ENCODE results near the gene MRRF.

MRRF gene

GRCh38 chr9:122221183-122221811 lies 43.4 kb upstream of the MRRF start:
- Histone ChIP-seq H3K4me1 (peaks cover 0 to 49% (median 21%) of the 10 kb centered on the region in 4 donors), H3K27me3 (peaks cover 0 to 96% of the 10 kb centered on the region in 2 donors)
- intact Hi-C loops (cut with DNase I; ENCODE audit: low total_unique reads), result no loop called here

GRCh38 chr9:122222791-122223190 lies 41.9 kb upstream of the MRRF start:
- intact Hi-C loops (cut with DNase I; ENCODE audit: low total_unique reads), result no loop called here
- no peak for TF ChIP-seq CTCF (IDR thresholded peaks at IDR 0.05)
- peaks cover 0 to 60% (median 34%) of the 10 kb centered on the region in 4 donors for H3K4me1 ChIP-seq
- peaks cover 0 to 98% of the 10 kb centered on the region in 2 donors for H3K27me3 ChIP-seq
- no peak overlapping the region for H3K4me3 ChIP-seq
- H3K27ac ChIP-seq, result no peak overlapping the region
- H3K9me3 ChIP-seq, result no peaks in the 10 kb centered on the region
- no peaks in the 10 kb centered on the region for H3K36me3 ChIP-seq
- no peak for DNase-seq

More at GRCh38 chr9:122221183-122221811, 43.4 kb upstream of the MRRF start:
- no peak overlapping the region for H3K4me3 ChIP-seq
- no peak overlapping the region for H3K27ac ChIP-seq
- TF ChIP-seq CTCF (IDR thresholded peaks at IDR 0.05), result no peak
- H3K36me3 ChIP-seq, result no peaks in the 10 kb centered on the region
- DNase-seq, result no peak
- no peaks in the 10 kb centered on the region for H3K9me3 ChIP-seq

GRCh38 chr9:122223435-122223834 lies 41.2 kb upstream of the MRRF start:
- Histone ChIP-seq H3K36me3 (no peaks in the 10 kb centered on the region), H3K4me1 (peaks cover 0 to 60% (median 41%) of the 10 kb centered on the region in 4 donors), H3K27me3 (peaks cover 0 to 98% of the 10 kb centered on the region in 2 donors), H3K4me3 (no peak overlapping the region), H3K9me3 (no peaks in the 10 kb centered on the region), H3K27ac (no peak overlapping the region)
- intact Hi-C loops (cut with DNase I; ENCODE audit: low total_unique reads), result no loop called here
- no peak for TF ChIP-seq CTCF (IDR thresholded peaks at IDR 0.05)
- DNase-seq, result no peak

GRCh38 chr9:122225312-122226141 lies 39.2 kb upstream of the MRRF start:
- H3K36me3 ChIP-seq, result no peaks in the 10 kb centered on the region
- no peak for TF ChIP-seq CTCF (IDR thresholded peaks at IDR 0.05)
- H3K9me3 ChIP-seq, result no peaks in the 10 kb centered on the region
- DNase-seq, result no peak
- intact Hi-C loops (cut with DNase I; ENCODE audit: low total_unique reads), result no loop called here
- H3K4me3 ChIP-seq, result peak overlapping the region in 1 of 2 donors; percentile 19
- peaks cover 0 to 98% of the 10 kb centered on the region in 2 donors for H3K27me3 ChIP-seq
- H3K4me1 ChIP-seq, result peaks cover 0 to 48% (median 29%) of the 10 kb centered on the region in 4 donors
- no peak overlapping the region for H3K27ac ChIP-seq

- TF ChIP-seq CTCF (IDR thresholded peaks at IDR 0.05), result no peak
- Histone ChIP-seq H3K4me1 (peaks cover 0 to 42% (median 28%) of the 10 kb centered on the region in 4 donors), H3K27me3 (peaks cover 0 to 97% of the 10 kb centered on the region in 2 donors), H3K4me3 (peak overlapping the region in 1 of 2 donors; percentile 19), H3K27ac (no peak overlapping the region), H3K36me3 (no peaks in the 10 kb centered on the region), H3K9me3 (no peaks in the 10 kb centered on the region)
- intact Hi-C loops (cut with DNase I; ENCODE audit: low total_unique reads), result no loop called here
- DNase-seq, result no peak
Measured at GRCh38 chr9:122226142-122226757, 38.4 kb upstream of the MRRF start.
